ENCODE results near the gene TMEM213. TPM values are rescaled to one million over a fixed set of nuclear protein-coding genes. Genes with fewer than 3 reads are reported as not detected.

TMEM213 gene
- total RNA-seq, 1 experiment from 2014 or later = 0.11 TPM

DNA sequence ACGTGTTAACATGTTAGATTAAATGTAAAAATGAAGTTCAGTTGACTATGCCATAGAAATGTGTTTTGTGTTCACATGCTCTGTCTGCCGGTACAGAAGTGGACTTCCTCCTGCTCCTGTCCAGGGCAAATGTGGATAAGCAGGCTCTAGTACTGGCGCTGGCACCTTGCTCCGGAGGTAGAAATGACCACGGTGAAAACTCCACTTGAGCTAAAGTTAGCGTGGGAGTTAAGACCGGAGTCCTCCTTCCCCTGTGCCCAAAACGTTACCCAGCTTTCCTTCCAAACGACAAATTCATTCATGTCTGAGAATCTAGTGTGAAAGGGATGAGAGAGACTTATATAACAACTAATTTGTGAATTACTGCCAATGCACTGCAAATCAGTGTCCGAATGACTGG lies 35.2 kb downstream of the TMEM213 start:
- peaks cover 14% of the 10 kb centered on the region for H3K4me1 Mint-ChIP-seq
- no peak for ATAC-seq
- H3K4me3 Mint-ChIP-seq = no peak overlapping the region
- POLR2A ChIA-PET = no interaction called here
- CTCF ChIA-PET = no interaction called here
- H3K27ac Mint-ChIP-seq = peak overlapping the region; percentile 50
- peaks cover 17% of the 10 kb centered on the region; the same call in 1 of the 2 replicates for H3K36me3 Mint-ChIP-seq
- no peak for DNase-seq (ENCODE audit: low spot score)
- no peaks in the 10 kb centered on the region for H3K27me3 Mint-ChIP-seq (ENCODE audit: low read depth)
- no peak for TF ChIP-seq ZNF671 (CRISPR knock-in tag; IDR thresholded peaks at IDR 0.05)
- TF ChIP-seq ATF2 (CRISPR knock-in tag; IDR thresholded peaks at IDR 0.05; ENCODE audit: borderline replicate concordance, low read depth) = no peak
- no peak for TF ChIP-seq CBFB (CRISPR knock-in tag; IDR thresholded peaks at IDR 0.05; ENCODE audit: low read depth)
- no peak for TF ChIP-seq ZBTB43 (CRISPR knock-in tag; IDR thresholded peaks at IDR 0.05)
- no peak for TF ChIP-seq SMAD4 (CRISPR knock-in tag; IDR thresholded peaks at IDR 0.05)
- TF ChIP-seq NR3C1 (CRISPR knock-in tag; conservative IDR thresholded peaks at IDR 0.05; ENCODE audit: low read depth) = no peak
- no peak for TF ChIP-seq IRF2 (CRISPR knock-in tag; IDR thresholded peaks at IDR 0.05; ENCODE audit: borderline replicate concordance, low read depth)
- TF ChIP-seq, protein P1, sequence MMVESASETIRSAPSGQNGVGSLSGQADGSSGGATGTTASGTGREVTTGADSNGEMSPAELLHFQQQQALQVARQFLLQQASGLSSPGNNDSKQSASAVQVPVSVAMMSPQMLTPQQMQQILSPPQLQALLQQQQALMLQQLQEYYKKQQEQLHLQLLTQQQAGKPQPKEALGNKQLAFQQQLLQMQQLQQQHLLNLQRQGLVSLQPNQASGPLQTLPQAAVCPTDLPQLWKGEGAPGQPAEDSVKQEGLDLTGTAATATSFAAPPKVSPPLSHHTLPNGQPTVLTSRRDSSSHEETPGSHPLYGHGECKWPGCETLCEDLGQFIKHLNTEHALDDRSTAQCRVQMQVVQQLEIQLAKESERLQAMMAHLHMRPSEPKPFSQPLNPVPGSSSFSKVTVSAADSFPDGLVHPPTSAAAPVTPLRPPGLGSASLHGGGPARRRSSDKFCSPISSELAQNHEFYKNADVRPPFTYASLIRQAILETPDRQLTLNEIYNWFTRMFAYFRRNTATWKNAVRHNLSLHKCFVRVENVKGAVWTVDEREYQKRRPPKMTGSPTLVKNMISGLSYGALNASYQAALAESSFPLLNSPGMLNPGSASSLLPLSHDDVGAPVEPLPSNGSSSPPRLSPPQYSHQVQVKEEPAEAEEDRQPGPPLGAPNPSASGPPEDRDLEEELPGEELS (CRISPR knock-in tag; IDR thresholded peaks at IDR 0.05) = no peak
- no peak for TF ChIP-seq NFATC4 (CRISPR knock-in tag; IDR thresholded peaks at IDR 0.05)
- H3K9me3 Mint-ChIP-seq = no peaks in the 10 kb centered on the region

- no peak overlapping the region for H3K4me3 Mint-ChIP-seq
- ChIA-PET POLR2A (no interaction called here), CTCF (no interaction called here)
- ATAC-seq = no peak
- TF ChIP-seq ZNF232 (CRISPR knock-in tag; IDR thresholded peaks at IDR 0.05) (no peak), RELA (CRISPR knock-in tag; IDR thresholded peaks at IDR 0.05; ENCODE audit: borderline replicate concordance) (no peak), GRHL2 (CRISPR knock-in tag; IDR thresholded peaks at IDR 0.05; ENCODE audit: insufficient replicate concordance, severe bottlenecking) (no peak), FOXP1 (CRISPR knock-in tag; IDR thresholded peaks at IDR 0.05; ENCODE audit: borderline replicate concordance) (no peak), CREM (CRISPR knock-in tag; IDR thresholded peaks at IDR 0.05) (no peak), TEAD1 (CRISPR knock-in tag; IDR thresholded peaks at IDR 0.05) (no peak), ATF2 (CRISPR knock-in tag; IDR thresholded peaks at IDR 0.05; ENCODE audit: borderline replicate concordance, low read depth) (no peak), NFATC4 (CRISPR knock-in tag; IDR thresholded peaks at IDR 0.05) (no peak), NR1H2 (CRISPR knock-in tag; IDR thresholded peaks at IDR 0.05) (no peak)
- TF ChIP-seq, protein P2, sequence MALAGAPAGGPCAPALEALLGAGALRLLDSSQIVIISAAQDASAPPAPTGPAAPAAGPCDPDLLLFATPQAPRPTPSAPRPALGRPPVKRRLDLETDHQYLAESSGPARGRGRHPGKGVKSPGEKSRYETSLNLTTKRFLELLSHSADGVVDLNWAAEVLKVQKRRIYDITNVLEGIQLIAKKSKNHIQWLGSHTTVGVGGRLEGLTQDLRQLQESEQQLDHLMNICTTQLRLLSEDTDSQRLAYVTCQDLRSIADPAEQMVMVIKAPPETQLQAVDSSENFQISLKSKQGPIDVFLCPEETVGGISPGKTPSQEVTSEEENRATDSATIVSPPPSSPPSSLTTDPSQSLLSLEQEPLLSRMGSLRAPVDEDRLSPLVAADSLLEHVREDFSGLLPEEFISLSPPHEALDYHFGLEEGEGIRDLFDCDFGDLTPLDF (CRISPR knock-in tag; IDR thresholded peaks at IDR 0.05) = no peak
- TF ChIP-seq, protein P3, sequence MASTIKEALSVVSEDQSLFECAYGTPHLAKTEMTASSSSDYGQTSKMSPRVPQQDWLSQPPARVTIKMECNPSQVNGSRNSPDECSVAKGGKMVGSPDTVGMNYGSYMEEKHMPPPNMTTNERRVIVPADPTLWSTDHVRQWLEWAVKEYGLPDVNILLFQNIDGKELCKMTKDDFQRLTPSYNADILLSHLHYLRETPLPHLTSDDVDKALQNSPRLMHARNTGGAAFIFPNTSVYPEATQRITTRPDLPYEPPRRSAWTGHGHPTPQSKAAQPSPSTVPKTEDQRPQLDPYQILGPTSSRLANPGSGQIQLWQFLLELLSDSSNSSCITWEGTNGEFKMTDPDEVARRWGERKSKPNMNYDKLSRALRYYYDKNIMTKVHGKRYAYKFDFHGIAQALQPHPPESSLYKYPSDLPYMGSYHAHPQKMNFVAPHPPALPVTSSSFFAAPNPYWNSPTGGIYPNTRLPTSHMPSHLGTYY (CRISPR knock-in tag; IDR thresholded peaks at IDR 0.05) = no peak
- H3K36me3 Mint-ChIP-seq = peaks cover 19% of the 10 kb centered on the region; the same call in 1 of the 2 replicates
- no peak for DNase-seq (ENCODE audit: low spot score)
- no peaks in the 10 kb centered on the region for H3K27me3 Mint-ChIP-seq (ENCODE audit: low read depth)
- peaks cover 14% of the 10 kb centered on the region for H3K4me1 Mint-ChIP-seq
- H3K27ac Mint-ChIP-seq = no peak overlapping the region; the same call in 1 of the 2 replicates
- H3K9me3 Mint-ChIP-seq = no peaks in the 10 kb centered on the region
Measured at GRCh38 chr7:138833596-138833995, 35.8 kb downstream of the TMEM213 start.

All from WTC11 (cell line).